KMS-11 (cell line): ENCODE measurements around the gene STRN4.
"Not testable (repeated sequence)": the region's sequence is repeated elsewhere in the genome, so short reads cannot be mapped to it uniquely, and the experiment has no call there.

ENCODE experiments used
- H2AFZ ChIP-seq: fragments of 200-600 bp; sonication (generic); 2 replicates; pipeline ENCODE4 v1.6.1; 2016; ENCODE audit warnings: antibody characterized with exemption, mixed run types, low read depth
- H3K27ac ChIP-seq: fragments of 200-600 bp; sonication (generic); 2 replicates; pipeline ENCODE4 v1.6.1; 2016; ENCODE audit warnings: mild to moderate bottlenecking, mixed run types
- H3K27me3 ChIP-seq: fragments of 200-600 bp; sonication (generic); 2 replicates; pipeline ENCODE4 v1.6.1; 2017; ENCODE audit warnings: mild to moderate bottlenecking, low read depth, mixed run types, moderate library complexity; ENCODE audit not compliant: insufficient read depth
- H3K36me3 ChIP-seq: fragments of 200-600 bp; sonication (generic); 2 replicates; pipeline ENCODE4 v1.6.1; 2017; ENCODE audit warnings: mild to moderate bottlenecking, mixed run types; ENCODE audit not compliant: insufficient read depth
- H3K4me1 ChIP-seq: fragments of 200-600 bp; sonication (generic); 2 replicates; pipeline ENCODE4 v1.6.1; 2016; ENCODE audit warnings: mild to moderate bottlenecking, low read depth, mixed run types; ENCODE audit not compliant: poor library complexity, severe bottlenecking
- H3K4me2 ChIP-seq: fragments of 200-600 bp; sonication (generic); 2 replicates; pipeline ENCODE4 v1.7.0; 2016; ENCODE audit warnings: mild to moderate bottlenecking, mixed run types
- H3K4me3 ChIP-seq: fragments of 200-600 bp; sonication (generic); IDR thresholded peaks from 2 replicates; pipeline ENCODE4 v1.6.1; 2017; ENCODE audit warnings: low read depth, low read length, mixed read lengths; ENCODE audit not compliant: insufficient read depth
- H3K79me2 ChIP-seq: fragments of 200-600 bp; sonication (generic); 2 replicates; pipeline ENCODE4 v1.6.1; 2016; ENCODE audit warnings: low read depth, mixed run types; ENCODE audit not compliant: insufficient read depth
- H3K9ac ChIP-seq: fragments of 200-600 bp; sonication (generic); 2 replicates; pipeline ENCODE4 v1.6.1; 2016; ENCODE audit warnings: mild to moderate bottlenecking, mixed run types
- H4K20me1 ChIP-seq: fragments of 200-600 bp; sonication (generic); 2 replicates; pipeline ENCODE4 v1.6.1; 2016; ENCODE audit warnings: mild to moderate bottlenecking, mixed run types; ENCODE audit not compliant: insufficient read depth
- CTCF ChIP-seq: fragments of 200-600 bp; sonication (generic); conservative IDR thresholded peaks from 2 replicates; pipeline ENCODE4 v1.6.1; 2017; ENCODE audit warnings: low read depth, mild to moderate bottlenecking, antibody characterized with exemption, low read length, moderate library complexity, mixed read lengths

Gene STRN4

GRCh38 chr19:46764817-46765291 lies 18.6 kb upstream of the STRN4 start:
- Histone ChIP-seq H3K27me3 (no peaks in the 10 kb centered on the region), H3K4me1 (no peaks in the 10 kb centered on the region), H3K9ac (no peak overlapping the region), H3K4me3 (no peak overlapping the region), H2AFZ (no peak overlapping the region), H3K4me2 (no peak overlapping the region), H3K79me2 (no peaks in the 10 kb centered on the region), H3K27ac (no peak overlapping the region), H3K36me3 (no peaks in the 10 kb centered on the region), H4K20me1 (no peaks in the 10 kb centered on the region)
- TF ChIP-seq CTCF = no peak

- Histone ChIP-seq H3K27ac (no peak overlapping the region), H3K9ac (no peak overlapping the region), H3K4me3 (no peak overlapping the region), H3K36me3 (no peaks in the 10 kb centered on the region), H3K4me1 (peaks cover 3% of the 10 kb centered on the region), H3K79me2 (no peaks in the 10 kb centered on the region), H2AFZ (no peak overlapping the region), H4K20me1 (no peaks in the 10 kb centered on the region), H3K4me2 (no peak overlapping the region), H3K27me3 (no peaks in the 10 kb centered on the region)
- no peak for TF ChIP-seq CTCF
Measured at GRCh38 chr19:46762245-46762890, 16.1 kb upstream of the STRN4 start.

- Histone ChIP-seq H3K36me3 (no peaks in the 10 kb centered on the region), H3K9ac (no peak overlapping the region), H2AFZ (no peak overlapping the region), H3K27me3 (no peaks in the 10 kb centered on the region), H3K27ac (no peak overlapping the region), H4K20me1 (no peaks in the 10 kb centered on the region), H3K79me2 (no peaks in the 10 kb centered on the region), H3K4me2 (no peak overlapping the region), H3K4me3 (no peak overlapping the region), H3K4me1 (peaks cover 4% of the 10 kb centered on the region)
- TF ChIP-seq CTCF = no peak
Measured at GRCh38 chr19:46761418-46761831, 15.2 kb upstream of the STRN4 start.

GRCh38 chr19:46760897-46761296 lies 14.6 kb upstream of the STRN4 start:
- not testable (repeated sequence) for H4K20me1 ChIP-seq, H3K79me2 ChIP-seq, H3K9ac ChIP-seq, H3K27ac ChIP-seq, H2AFZ ChIP-seq, H3K4me2 ChIP-seq, H3K4me3 ChIP-seq, H3K36me3 ChIP-seq, H3K4me1 ChIP-seq, H3K27me3 ChIP-seq

GRCh38 chr19:46760363-46760762 lies 14.1 kb upstream of the STRN4 start:
- H2AFZ ChIP-seq = no peak overlapping the region
- H4K20me1 ChIP-seq = no peaks in the 10 kb centered on the region
- H3K27me3 ChIP-seq = no peaks in the 10 kb centered on the region
- TF ChIP-seq CTCF = no peak
- H3K36me3 ChIP-seq = no peaks in the 10 kb centered on the region
- H3K27ac ChIP-seq = no peak overlapping the region
- H3K79me2 ChIP-seq = no peaks in the 10 kb centered on the region
- no peak overlapping the region for H3K4me2 ChIP-seq
- peaks cover 4% of the 10 kb centered on the region for H3K4me1 ChIP-seq
- no peak overlapping the region for H3K4me3 ChIP-seq
- H3K9ac ChIP-seq = no peak overlapping the region
